OCI-LY1 (cell line): ENCODE measurements around the gene LMX1B.

Experiments used
- EZH2 ChIP-seq: fragments of 200-600 bp; sonication (generic), shearing (Covaris generic); IDR thresholded peaks from 2 replicates; pipeline ENCODE4 v1.8.0; 2017; ENCODE audit warnings: borderline replicate concordance, mixed run types, mild to moderate bottlenecking, antibody characterized with exemption, low read length, moderate library complexity, mixed read lengths
- TF ChIP-seq, protein P1 (sequence below): fragments of 200-600 bp; sonication (generic), shearing (Covaris generic); IDR thresholded peaks from 2 replicates; pipeline ENCODE4 v1.5.1; 2017; ENCODE audit warnings: mild to moderate bottlenecking, antibody characterized with exemption, low read length, moderate library complexity, mixed read lengths

- TF ChIP-seq, protein P1, sequence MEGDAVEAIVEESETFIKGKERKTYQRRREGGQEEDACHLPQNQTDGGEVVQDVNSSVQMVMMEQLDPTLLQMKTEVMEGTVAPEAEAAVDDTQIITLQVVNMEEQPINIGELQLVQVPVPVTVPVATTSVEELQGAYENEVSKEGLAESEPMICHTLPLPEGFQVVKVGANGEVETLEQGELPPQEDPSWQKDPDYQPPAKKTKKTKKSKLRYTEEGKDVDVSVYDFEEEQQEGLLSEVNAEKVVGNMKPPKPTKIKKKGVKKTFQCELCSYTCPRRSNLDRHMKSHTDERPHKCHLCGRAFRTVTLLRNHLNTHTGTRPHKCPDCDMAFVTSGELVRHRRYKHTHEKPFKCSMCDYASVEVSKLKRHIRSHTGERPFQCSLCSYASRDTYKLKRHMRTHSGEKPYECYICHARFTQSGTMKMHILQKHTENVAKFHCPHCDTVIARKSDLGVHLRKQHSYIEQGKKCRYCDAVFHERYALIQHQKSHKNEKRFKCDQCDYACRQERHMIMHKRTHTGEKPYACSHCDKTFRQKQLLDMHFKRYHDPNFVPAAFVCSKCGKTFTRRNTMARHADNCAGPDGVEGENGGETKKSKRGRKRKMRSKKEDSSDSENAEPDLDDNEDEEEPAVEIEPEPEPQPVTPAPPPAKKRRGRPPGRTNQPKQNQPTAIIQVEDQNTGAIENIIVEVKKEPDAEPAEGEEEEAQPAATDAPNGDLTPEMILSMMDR: no peak
- no peak for TF ChIP-seq EZH2
Observed at GRCh38 chr9:126720036-126720435, 106.3 kb downstream of the LMX1B start.
